Activated B cell treated with CpG ODN at 0.5 μM for 24 hours (primary cell): Measurements from ENCODE around the gene DNAH2. TPM values are rescaled to one million over a fixed set of nuclear protein-coding genes. Genes with fewer than 3 reads are reported as not detected.

Experiments
- ATAC-seq: fragments of 200-7000 bp; cut with Tn5 transposase; one replicate; pipeline ENCODE4 v1.10.0; 2021; ENCODE audit warnings: low read depth, mild to moderate bottlenecking, moderate library complexity
- CTCF ChIA-PET: fragments of 350-600 bp; sonication (Branson Sonifier 250); formaldehyde crosslinking; loops from one replicate; lab custom pipeline; 2021; ENCODE audit warnings: antibody characterized with exemption; lab: Charles Lee
- POLR2A ChIA-PET: fragments of 350-600 bp; sonication (Branson Sonifier 250); formaldehyde crosslinking; loops from one replicate; lab custom pipeline; 2021; ENCODE audit warnings: antibody characterized with exemption; lab: Charles Lee
- DNase-seq: peaks from one replicate; pipeline ENCODE4 v3.0.0; 2022
- H3K27ac Mint-ChIP-seq: one replicate; pipeline ENCODE4 v1.8.0; 2020; ENCODE audit warnings: mixed read lengths
- H3K27me3 Mint-ChIP-seq: one replicate; pipeline ENCODE4 v1.8.0; 2021; ENCODE audit warnings: mixed read lengths
- H3K36me3 Mint-ChIP-seq: one replicate; pipeline ENCODE4 v1.8.0; 2021; ENCODE audit warnings: low read depth, mixed read lengths
- H3K4me1 Mint-ChIP-seq: one replicate; pipeline ENCODE4 v1.8.0; 2021; ENCODE audit warnings: mixed read lengths
- H3K4me3 Mint-ChIP-seq: one replicate; pipeline ENCODE4 v1.8.0; 2020; ENCODE audit warnings: mild to moderate bottlenecking, mixed read lengths
- H3K9me3 Mint-ChIP-seq: one replicate; pipeline ENCODE4 v1.8.0; 2020; ENCODE audit warnings: mixed read lengths
- CTCF ChIP-seq: fragments of 200-600 bp; IDR thresholded peaks from one replicate; pipeline ENCODE4 v1.8.0; 2022; ENCODE audit warnings: antibody characterized with exemption, mild to moderate bottlenecking
- intact Hi-C: fragments of 100-400 bp; cut with micrococcal nuclease; formaldehyde crosslinking; loops from one replicate; pipeline ENCODE4 v1.15.1; 2024
- total RNA-seq: library from RNA; stranded (reverse); gene quantifications from 2 replicates; pipeline ENCODE4 v1.2.3, GENCODE V29; 2022

DNAH2 gene
- total RNA-seq, 1 donor from 2014 or later, result not detected

- H3K4me3 Mint-ChIP-seq, result peak overlapping the region; percentile 98
- H3K27me3 Mint-ChIP-seq, result no peaks in the 10 kb centered on the region
- DNase-seq (no peak), ATAC-seq (no peak)
- no peak overlapping the region for H3K27ac Mint-ChIP-seq
- no peaks in the 10 kb centered on the region for H3K9me3 Mint-ChIP-seq
- POLR2A ChIA-PET, result interaction anchor here (0.7 to 5.1 kb wide), 2 partner anchors 9 to 121 kb away, joined by 6 to 98 read pairs; partner anchors contain the start of genes CYB5D1, NAA38 and TMEM88
- H3K4me1 Mint-ChIP-seq, result peaks cover 54% of the 10 kb centered on the region
- intact Hi-C loops, result no loop called here
- CTCF ChIA-PET, result interaction anchor here (2.8 kb wide), 1 partner anchor 12 kb away, joined by 23 read pairs; no protein-coding TSS in a partner anchor
- H3K36me3 Mint-ChIP-seq, result peaks cover 73% of the 10 kb centered on the region
- no peak for TF ChIP-seq CTCF
Observed at GRCh38 chr17:7846765-7847661, 129.5 kb downstream of the DNAH2 start.

- Mint-ChIP-seq H3K27ac (no peak overlapping the region), H3K36me3 (peaks cover 75% of the 10 kb centered on the region), H3K4me3 (no peak overlapping the region), H3K27me3 (no peaks in the 10 kb centered on the region), H3K4me1 (peaks cover 52% of the 10 kb centered on the region), H3K9me3 (no peaks in the 10 kb centered on the region)
- CTCF ChIA-PET, result no interaction called here
- POLR2A ChIA-PET, result interaction anchor here (0.9 kb wide), 1 partner anchor 13 kb away, joined by 4 read pairs; no protein-coding TSS in a partner anchor
- TF ChIP-seq CTCF, result no peak
- intact Hi-C loops, result no loop called here
- no peak for DNase-seq
- ATAC-seq, result no peak
Observed at GRCh38 chr17:7848131-7848579, 130.6 kb downstream of the DNAH2 start.

- DNase-seq, result no peak
- no peak for ATAC-seq
- no peak for TF ChIP-seq CTCF
- Mint-ChIP-seq H3K9me3 (no peaks in the 10 kb centered on the region), H3K27me3 (no peaks in the 10 kb centered on the region), H3K36me3 (peaks cover 72% of the 10 kb centered on the region), H3K4me1 (peaks cover 49% of the 10 kb centered on the region), H3K4me3 (no peak overlapping the region), H3K27ac (no peak overlapping the region)
- intact Hi-C loops, result no loop called here
- ChIA-PET POLR2A (interaction anchor here (3.9 kb wide), 1 partner anchor 13 kb away, joined by 35 read pairs; no protein-coding TSS in a partner anchor), CTCF (interaction anchor here (3.2 kb wide), 1 partner anchor 14 kb away, joined by 35 read pairs; no protein-coding TSS in a partner anchor)
Observed at GRCh38 chr17:7848739-7849129, 131.2 kb downstream of the DNAH2 start.

GRCh38 chr17:7849130-7849750 is 131.7 kb downstream of the DNAH2 start:
- H3K4me1 Mint-ChIP-seq, result peaks cover 47% of the 10 kb centered on the region
- no peak for DNase-seq
- H3K27me3 Mint-ChIP-seq, result no peaks in the 10 kb centered on the region
- no peaks in the 10 kb centered on the region for H3K9me3 Mint-ChIP-seq
- no peak for ATAC-seq
- POLR2A ChIA-PET, result interaction anchor here (3.9 kb wide), 1 partner anchor 14 kb away, joined by 35 read pairs; no protein-coding TSS in a partner anchor
- CTCF ChIA-PET, result interaction anchor here (3.2 kb wide), 1 partner anchor 14 kb away, joined by 35 read pairs; no protein-coding TSS in a partner anchor
- peaks cover 70% of the 10 kb centered on the region for H3K36me3 Mint-ChIP-seq
- TF ChIP-seq CTCF, result no peak
- no peak overlapping the region for H3K4me3 Mint-ChIP-seq
- no peak overlapping the region for H3K27ac Mint-ChIP-seq
- intact Hi-C loops, result no loop called here
